GM10266 (cell line): Measurements from ENCODE around the gene IGFBP1.

Source experiments
- DNase-seq: peaks from one replicate; pipeline ENCODE4 v3.0.0; 2012; ENCODE audit errors: extremely low spot score
- TF ChIP-seq, protein P1 (sequence below): IDR thresholded peaks from 2 replicates; pipeline ENCODE4 v1.5.1; 2012; ENCODE audit warnings: mild to moderate bottlenecking, low read depth; ENCODE audit not compliant: control insufficient read depth, insufficient read depth; ENCODE audit errors: missing control alignments

Gene IGFBP1

DNA sequence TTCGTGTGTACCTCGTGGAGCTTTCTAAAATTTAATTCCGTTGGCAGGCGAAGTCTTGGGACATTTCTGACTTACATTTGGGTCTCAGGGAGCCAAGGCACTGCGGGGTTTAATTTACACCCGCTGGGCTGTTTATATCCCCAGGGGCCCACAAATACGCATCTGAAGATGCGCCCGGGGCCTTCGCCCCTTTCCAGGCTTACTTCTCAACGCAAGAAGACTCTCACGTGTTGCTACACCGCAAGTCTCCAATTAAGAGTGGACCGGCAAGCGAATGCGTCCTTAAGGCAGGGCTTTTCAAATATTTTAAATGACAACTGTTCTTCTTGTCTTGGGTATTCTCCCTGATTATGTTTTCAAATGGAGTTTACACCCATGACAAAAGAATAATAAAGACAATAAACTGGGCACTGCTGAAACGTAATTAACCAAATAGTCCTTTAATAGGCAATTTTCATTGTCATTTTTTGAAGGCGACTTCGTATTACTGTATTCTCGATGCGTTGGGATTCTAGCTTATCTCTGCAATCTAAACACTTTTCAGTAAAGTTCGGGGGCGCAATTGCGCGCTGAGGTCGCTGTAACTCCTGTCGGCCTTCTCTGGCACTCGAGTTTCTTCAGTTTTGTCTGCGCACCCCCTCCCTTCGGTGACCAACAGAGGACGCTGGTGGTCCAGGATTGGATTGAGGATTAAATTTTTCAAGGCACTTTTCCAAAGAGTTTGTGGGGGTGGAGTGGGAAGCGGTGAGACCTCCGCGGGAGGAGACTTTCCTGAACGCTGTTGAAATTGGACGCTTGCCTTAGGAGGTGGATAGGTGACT, 33.6 kb downstream of the IGFBP1 start:
- DNase-seq = peak; percentile 34

DNA sequence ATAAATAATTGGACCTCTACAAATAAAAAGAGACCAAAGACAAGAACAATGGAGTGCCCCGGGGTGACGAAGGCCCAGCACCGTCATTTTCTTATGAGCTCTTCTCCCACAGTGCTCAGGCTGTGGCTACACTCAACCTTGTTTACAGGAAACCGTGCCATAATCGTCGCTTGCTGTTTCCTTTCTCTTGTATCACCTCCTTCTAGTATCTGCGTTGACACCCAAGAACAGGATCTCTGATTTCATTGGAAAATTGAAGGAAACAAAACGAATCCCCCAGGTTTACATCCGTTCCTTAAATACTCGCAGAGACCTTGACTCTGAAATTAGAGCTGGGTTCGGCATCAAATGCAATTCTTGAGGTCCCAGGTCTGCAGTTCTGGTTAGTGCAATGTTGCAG, 34.5 kb downstream of the IGFBP1 start:
- TF ChIP-seq, protein P1, sequence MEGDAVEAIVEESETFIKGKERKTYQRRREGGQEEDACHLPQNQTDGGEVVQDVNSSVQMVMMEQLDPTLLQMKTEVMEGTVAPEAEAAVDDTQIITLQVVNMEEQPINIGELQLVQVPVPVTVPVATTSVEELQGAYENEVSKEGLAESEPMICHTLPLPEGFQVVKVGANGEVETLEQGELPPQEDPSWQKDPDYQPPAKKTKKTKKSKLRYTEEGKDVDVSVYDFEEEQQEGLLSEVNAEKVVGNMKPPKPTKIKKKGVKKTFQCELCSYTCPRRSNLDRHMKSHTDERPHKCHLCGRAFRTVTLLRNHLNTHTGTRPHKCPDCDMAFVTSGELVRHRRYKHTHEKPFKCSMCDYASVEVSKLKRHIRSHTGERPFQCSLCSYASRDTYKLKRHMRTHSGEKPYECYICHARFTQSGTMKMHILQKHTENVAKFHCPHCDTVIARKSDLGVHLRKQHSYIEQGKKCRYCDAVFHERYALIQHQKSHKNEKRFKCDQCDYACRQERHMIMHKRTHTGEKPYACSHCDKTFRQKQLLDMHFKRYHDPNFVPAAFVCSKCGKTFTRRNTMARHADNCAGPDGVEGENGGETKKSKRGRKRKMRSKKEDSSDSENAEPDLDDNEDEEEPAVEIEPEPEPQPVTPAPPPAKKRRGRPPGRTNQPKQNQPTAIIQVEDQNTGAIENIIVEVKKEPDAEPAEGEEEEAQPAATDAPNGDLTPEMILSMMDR = peak; percentile 22
- no peak for DNase-seq

More for the DNA sequence above, 33.6 kb downstream of the IGFBP1 start:
- TF ChIP-seq, protein P1 = peak; percentile 51

DNA sequence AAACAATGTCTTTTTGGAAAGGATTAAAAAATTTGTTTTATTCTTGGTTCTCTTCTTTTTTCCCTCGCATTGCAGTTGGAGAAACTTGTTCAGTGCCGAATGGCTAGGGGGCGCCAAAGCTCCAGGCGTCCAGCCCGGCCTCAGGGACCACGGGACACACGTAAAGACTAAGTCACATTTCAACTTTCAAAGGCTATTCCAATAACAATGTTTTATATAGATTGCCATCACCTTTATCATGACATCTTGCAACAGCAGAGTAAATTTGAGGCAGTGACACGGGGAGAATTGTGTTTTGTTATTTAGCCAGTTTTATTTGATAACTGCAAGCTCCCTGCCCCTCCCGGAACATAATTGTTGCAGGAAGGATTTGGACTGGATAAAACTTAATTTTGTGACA, 35.0 kb downstream of the IGFBP1 start:
- TF ChIP-seq, protein P1 = peak; percentile 88
- DNase-seq = peak; percentile 66

DNA sequence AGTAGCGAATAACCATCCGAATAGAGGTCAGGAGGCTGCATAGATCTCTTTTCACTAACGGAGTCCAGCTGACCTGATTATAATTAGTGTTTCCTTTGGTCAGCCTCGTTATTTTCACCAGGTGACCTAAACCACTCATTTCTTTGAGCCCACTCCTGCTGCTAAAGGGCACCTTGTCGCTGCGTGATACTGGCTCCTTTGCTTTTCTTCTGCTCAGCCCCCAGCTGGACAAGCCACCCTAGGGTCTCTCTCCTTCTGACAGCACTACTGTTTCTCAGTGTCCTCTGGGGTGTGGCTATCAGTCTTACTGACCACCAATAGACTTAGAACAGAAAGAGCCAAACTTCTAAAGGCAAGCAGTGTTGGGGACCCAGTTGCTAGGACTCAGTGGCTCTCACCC, 35.5 kb downstream of the IGFBP1 start:
- no peak for DNase-seq
- TF ChIP-seq, protein P1 = no peak

DNA sequence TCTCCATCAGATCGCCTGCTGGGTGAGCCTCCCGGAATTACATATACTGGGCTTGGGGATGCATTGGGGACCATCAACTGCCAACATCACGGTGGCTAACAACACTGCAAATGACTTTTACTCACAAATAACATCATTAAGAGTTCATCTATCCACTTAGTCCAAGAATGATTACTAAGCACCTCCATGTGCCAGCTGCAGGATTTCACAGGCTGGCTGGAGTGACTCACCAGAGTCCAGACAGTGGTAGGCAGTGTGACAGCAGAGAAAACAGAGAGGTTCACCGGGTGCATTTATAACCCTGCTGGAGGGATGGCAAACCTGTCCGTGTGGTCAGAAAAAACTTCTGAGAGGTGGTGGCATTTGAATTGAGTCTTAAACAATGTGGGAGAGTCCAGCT, 36.0 kb downstream of the IGFBP1 start:
- DNase-seq = no peak
- TF ChIP-seq, protein P1 = no peak

DNA sequence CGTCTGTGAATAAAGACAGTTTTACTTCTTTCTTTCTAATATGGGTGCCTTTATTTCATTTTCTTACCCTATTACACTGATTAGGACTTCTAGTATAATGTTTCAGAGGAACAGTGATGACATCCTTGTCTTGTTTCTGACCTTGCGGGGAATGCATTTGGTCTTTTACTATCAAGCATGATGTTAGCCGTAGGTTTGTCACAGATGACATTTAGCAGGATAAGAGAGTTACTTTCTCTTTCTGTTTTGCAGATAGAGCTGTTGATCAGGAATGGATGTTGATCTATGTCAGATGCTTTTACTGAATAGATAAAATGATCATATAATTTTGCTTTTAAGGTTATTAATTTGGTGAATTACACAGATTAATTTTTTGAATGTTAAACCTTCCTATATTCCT, 39.4 kb downstream of the IGFBP1 start:
- DNase-seq = no peak

DNA sequence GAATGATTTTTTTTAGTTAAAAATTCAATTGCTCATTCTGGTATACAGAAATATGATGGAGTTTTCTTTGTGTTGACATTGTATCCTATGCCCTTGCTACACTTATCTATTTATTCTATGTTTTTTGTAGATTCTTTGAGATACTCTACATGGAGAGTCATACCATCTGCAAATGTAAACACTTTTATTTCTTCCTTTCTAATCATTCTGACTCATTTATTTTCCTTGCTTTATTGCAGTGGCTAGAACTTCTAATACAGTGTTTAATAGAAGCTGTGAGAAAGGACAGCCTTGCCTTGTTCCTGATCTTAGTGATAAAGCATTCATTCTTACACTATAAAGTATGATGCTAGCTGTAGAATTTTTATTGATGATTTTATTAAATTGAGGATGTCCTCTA, 42.7 kb downstream of the IGFBP1 start:
- no peak for DNase-seq
- TF ChIP-seq, protein P1 = no peak

More for the DNA sequence above, 39.4 kb downstream of the IGFBP1 start:
- TF ChIP-seq, protein P1 = no peak
